Liver (tissue), 3 donors: Measurements from ENCODE around the gene RAPGEF6.

ENCODE experiments used
- CTCF ChIP-seq: fragments of 150-350 bp; IDR thresholded peaks from 2 replicates; pipeline ENCODE4 v1.5.1; 2017; ENCODE audit warnings: improper control_type of control experiment, low read depth, low read length; ENCODE audit not compliant: missing input control
- FOXA1 ChIP-seq: IDR thresholded peaks from 2 replicates; pipeline ENCODE4 v1.6.1; 2016; ENCODE audit warnings: antibody characterized with exemption
- TAF1 ChIP-seq: conservative IDR thresholded peaks from 2 replicates; pipeline ENCODE4 v1.6.1; 2016; ENCODE audit warnings: antibody characterized with exemption, mild to moderate bottlenecking
- ZBTB33 ChIP-seq: IDR thresholded peaks from 2 replicates; pipeline ENCODE4 v1.6.1; 2016; ENCODE audit warnings: antibody characterized with exemption
- donor health status: healthy.
- donor health status: healthy.

GRCh38 chr5:131579917-131580671, 54.9 kb downstream of the RAPGEF6 start:
- TF ChIP-seq TAF1 (no peak), CTCF (no peak), FOXA1 (no peak), ZBTB33 (no peak)
